GM13976 (cell line): ENCODE data around the gene ADSS1.

Source experiments
- DNase-seq: peaks from one replicate; pipeline ENCODE4 v3.0.0; 2012; ENCODE audit warnings: low spot score
- CTCF ChIP-seq: IDR thresholded peaks from 2 replicates; pipeline ENCODE4 v1.5.1; 2012; ENCODE audit warnings: borderline replicate concordance, mild to moderate bottlenecking; ENCODE audit not compliant: insufficient read depth; ENCODE audit errors: extremely low read depth, missing control alignments, control extremely low read depth
- in situ Hi-C: fragments of 300-500 bp; cut with MboI; formaldehyde crosslinking; loops from one replicate; pipeline ENCODE4 v1.12.0; 2022; ENCODE audit warnings: low sequenced_read_pairs, mixed read lengths, inconsistent platforms; ENCODE audit not compliant: unreplicated experiment

The ADSS1 gene

GRCh38 chr14:104678346-104678745, 45.7 kb upstream of the ADSS1 start:
- in situ Hi-C loops, result no loop called here
- no peak for DNase-seq
- no peak for TF ChIP-seq CTCF

GRCh38 chr14:104678901-104679705, 44.9 kb upstream of the ADSS1 start:
- in situ Hi-C loops, result no loop called here
- no peak for TF ChIP-seq CTCF
- no peak for DNase-seq

- DNase-seq, result no peak
- in situ Hi-C loops, result no loop called here
- no peak for TF ChIP-seq CTCF
These were observed 43.8 kb upstream of the ADSS1 start for GRCh38 chr14:104680056-104680805.

GRCh38 chr14:104680806-104681688, 43.0 kb upstream of the ADSS1 start:
- in situ Hi-C loops, result no loop called here
- TF ChIP-seq CTCF, result peak; percentile 14
- peak; percentile 71 for DNase-seq

- no peak for TF ChIP-seq CTCF
- no peak for DNase-seq
- in situ Hi-C loops, result no loop called here
These were observed 42.3 kb upstream of the ADSS1 start for GRCh38 chr14:104681689-104682074.

GRCh38 chr14:104682107-104682593, 41.9 kb upstream of the ADSS1 start:
- in situ Hi-C loops, result no loop called here
- DNase-seq, result no peak
- TF ChIP-seq CTCF, result no peak
